GM23338 (cell line): ENCODE measurements around the gene ABCC1. TPM values are rescaled to one million over a fixed set of nuclear protein-coding genes. Genes with fewer than 3 reads are reported as not detected.

Experiments
- ATAC-seq: fragments of 200-7000 bp; cut with Tn5 transposase; 3 replicates; pipeline ENCODE4 v1.9.1; 2020
- DNase-seq: peaks from one replicate; pipeline ENCODE4 v3.0.0-alpha.2; 2015; ENCODE audit warnings: low spot score
- H2AFZ ChIP-seq: fragments of 200-600 bp; sonication (generic); 2 replicates; pipeline ENCODE4 v1.8.0; 2016; ENCODE audit warnings: antibody characterized with exemption, mild to moderate bottlenecking, moderate library complexity
- H3F3A ChIP-seq: fragments of 200-600 bp; sonication (generic); replicated peaks from 2 replicates; pipeline ENCODE4 v1.8.0; 2017; ENCODE audit warnings: antibody characterized with exemption, mixed run types, low read depth
- H3K27ac ChIP-seq: fragments of 200-600 bp; sonication (generic); 2 replicates; pipeline ENCODE4 v1.6.1; 2016; ENCODE audit warnings: low read depth
- H3K27me3 ChIP-seq: fragments of 200-600 bp; sonication (generic); 2 replicates; pipeline ENCODE4 v1.8.0; 2016; ENCODE audit warnings: mild to moderate bottlenecking, mixed run types, moderate library complexity; ENCODE audit not compliant: insufficient read depth
- H3K36me3 ChIP-seq: fragments of 200-600 bp; sonication (generic); 2 replicates; pipeline ENCODE4 v1.8.0; 2016; ENCODE audit warnings: mild to moderate bottlenecking; ENCODE audit not compliant: insufficient read depth
- H3K4me1 ChIP-seq: fragments of 200-600 bp; sonication (generic); 2 replicates; pipeline ENCODE4 v1.8.0; 2016; ENCODE audit warnings: mild to moderate bottlenecking, moderate library complexity; ENCODE audit not compliant: insufficient read depth
- H3K4me2 ChIP-seq: fragments of 200-600 bp; sonication (generic); 2 replicates; pipeline ENCODE4 v1.7.1; 2017; ENCODE audit warnings: mixed run types
- H3K4me3 ChIP-seq: fragments of 200-600 bp; sonication (generic); 2 replicates; pipeline ENCODE4 v1.6.1; 2016; ENCODE audit warnings: mixed run types
- H3K79me2 ChIP-seq: fragments of 200-600 bp; sonication (generic); replicated peaks from 2 replicates; pipeline ENCODE4 v1.8.0; 2017; ENCODE audit warnings: mild to moderate bottlenecking; ENCODE audit not compliant: insufficient read depth
- H3K9me2 ChIP-seq: fragments of 200-600 bp; sonication (generic); 2 replicates; pipeline ENCODE4 v1.8.0; 2017; ENCODE audit not compliant: insufficient read depth
- H4K20me1 ChIP-seq: fragments of 200-600 bp; sonication (generic); replicated peaks from 2 replicates; pipeline ENCODE4 v1.8.0; 2017; ENCODE audit warnings: mild to moderate bottlenecking; ENCODE audit not compliant: insufficient read depth
- H3K27ac Mint-ChIP-seq: 2 replicates; pipeline ENCODE4 v1.8.0; 2020; ENCODE audit warnings: inconsistent platforms, mild to moderate bottlenecking, moderate library complexity, mixed read lengths
- H3K27me3 Mint-ChIP-seq: 3 replicates; pipeline ENCODE4 v1.8.0; 2022; ENCODE audit warnings: low read depth, mild to moderate bottlenecking, moderate library complexity, mixed read lengths, inconsistent platforms; ENCODE audit not compliant: insufficient read depth, poor library complexity
- H3K36me3 Mint-ChIP-seq: 3 replicates; pipeline ENCODE4 v1.8.0; 2021; ENCODE audit warnings: low read depth, mild to moderate bottlenecking, inconsistent platforms, moderate library complexity, mixed read lengths
- H3K4me1 Mint-ChIP-seq: 3 replicates; pipeline ENCODE4 v1.8.0; 2020; ENCODE audit warnings: mild to moderate bottlenecking, inconsistent platforms, mixed read lengths
- H3K4me3 Mint-ChIP-seq: 3 replicates; pipeline ENCODE4 v1.8.0; 2021; ENCODE audit warnings: moderate library complexity, mild to moderate bottlenecking, inconsistent platforms, mixed read lengths
- H3K9me3 Mint-ChIP-seq: 3 replicates; pipeline ENCODE4 v1.8.0; 2020; ENCODE audit warnings: moderate library complexity, mild to moderate bottlenecking, inconsistent platforms, mixed read lengths
- CREB1 ChIP-seq: fragments of 250-450 bp; sonication (Bioruptor Pico); IDR thresholded peaks from 2 replicates; pipeline ENCODE4 v1.5.0; 2020; ENCODE audit warnings: low read depth, mild to moderate bottlenecking, moderate library complexity
- CTCF ChIP-seq, 2 experiments: fragments of 200-600 bp in 1 of 2; sonication (generic) in 1 of 2; conservative IDR thresholded peaks; 2 replicates each; pipeline versions ENCODE4 v1.5.1 to v1.6.1; 2016 to 2017; ENCODE audit warnings: antibody characterized with exemption in 2 of 2, low read depth in 2 of 2, mild to moderate bottlenecking in 2 of 2, moderate library complexity in 1 of 2
- ETS1 ChIP-seq: IDR thresholded peaks from 2 replicates; pipeline ENCODE4 v1.6.1; 2016; ENCODE audit warnings: antibody characterized with exemption
- EZH2 ChIP-seq: fragments of 200-600 bp; sonication (generic); IDR thresholded peaks from one replicate; pipeline ENCODE4 v1.8.0; 2017; ENCODE audit warnings: antibody characterized with exemption, mild to moderate bottlenecking, low read depth; ENCODE audit not compliant: unreplicated experiment
- EZH2phosphoT487 ChIP-seq: fragments of 200-600 bp; sonication (generic); IDR thresholded peaks from one replicate; pipeline ENCODE4 v1.8.1; 2018; ENCODE audit warnings: antibody characterized with exemption; ENCODE audit not compliant: unreplicated experiment
- JUNB ChIP-seq: IDR thresholded peaks from one replicate; pipeline ENCODE4 v1.6.1; 2016; ENCODE audit warnings: antibody characterized with exemption; ENCODE audit not compliant: unreplicated experiment
- NANOG ChIP-seq: IDR thresholded peaks from 2 replicates; pipeline ENCODE4 v1.6.1; 2016; ENCODE audit warnings: antibody characterized with exemption, borderline replicate concordance
- REST ChIP-seq: IDR thresholded peaks from one replicate; pipeline ENCODE4 v1.6.1; 2018; ENCODE audit warnings: antibody characterized with exemption; ENCODE audit not compliant: unreplicated experiment
- STAT1 ChIP-seq: IDR thresholded peaks from one replicate; pipeline ENCODE4 v1.6.1; 2016; ENCODE audit warnings: antibody characterized with exemption; ENCODE audit not compliant: unreplicated experiment
- ZNF331 ChIP-seq: fragments of 250-450 bp; sonication (Bioruptor Pico); IDR thresholded peaks from 2 replicates; pipeline ENCODE4 v1.5.0; 2020; ENCODE audit warnings: low read depth, mild to moderate bottlenecking, moderate library complexity
- polyA plus RNA-seq: library from polyadenylated mRNA; unstranded; fragments of >200 nt; fragmentation: Nextera tagmentation; extraction: Ambion mirVana; gene quantifications from 2 replicates; pipeline ENCODE4 v1.2.1, GENCODE V29; 2016
- total RNA-seq: library from RNA; depleted of rRNA; stranded (reverse); fragments of >200 nt; shearing (Covaris generic); gene quantifications from 2 replicates; pipeline ENCODE4 v1.2.3, GENCODE V29; 2014

The ABCC1 gene
- total and polyA plus RNA-seq, 2 experiments from 2014 or later: 11.0 to 46.6 TPM

- Histone ChIP-seq H3K27me3 (no peaks in the 10 kb centered on the region), H3K36me3 (no peaks in the 10 kb centered on the region), H4K20me1 (peaks cover under 1% of the 10 kb centered on the region; the same call in 1 of the 2 replicates), H2AFZ (0 out of 2 replicates have a peak overlapping the region, but pooled peaks have one; percentile 4), H3K4me3 (no peak overlapping the region), H3K9me2 (no peaks in the 10 kb centered on the region), H3K27ac (no peak overlapping the region), H3F3A (no peaks in the 10 kb centered on the region), H3K4me2 (no peak overlapping the region), H3K79me2 (peaks cover 17% of the 10 kb centered on the region), H3K4me1 (peaks cover 9% of the 10 kb centered on the region; the same call in 1 of the 2 replicates)
- Mint-ChIP-seq H3K4me1 (peaks cover 12% of the 10 kb centered on the region), H3K9me3 (no peaks in the 10 kb centered on the region), H3K4me3 (no peak overlapping the region), H3K27ac (no peak overlapping the region), H3K27me3 (peaks cover 7% of the 10 kb centered on the region), H3K36me3 (peaks cover 2% of the 10 kb centered on the region; the same call in 1 of the 3 replicates)
- TF ChIP-seq ZNF331 (no peak), NANOG (no peak), STAT1 (no peak), EZH2phosphoT487 (no peak), ETS1 (no peak), EZH2 (no peak), REST (no peak), JUNB (no peak), CREB1 (CRISPR knock-in tag) (no peak), CTCF (conservative IDR thresholded peaks at IDR 0.05; ENCODE audit: low read depth in 2 of 2) (no peak)
- ATAC-seq: no peak
- no peak for DNase-seq
Observed at GRCh38 chr16:15946257-15947044, 3.0 kb upstream of the ABCC1 start.
